Epithelial cell of proximal tubule (primary cell): ENCODE results near the gene CYB5R4. TPM values are rescaled to one million over a fixed set of nuclear protein-coding genes. Genes with fewer than 3 reads are reported as not detected.
"Not testable (repeated sequence)": the region's sequence is repeated elsewhere in the genome, so short reads cannot be mapped to it uniquely, and the experiment has no call there.

ENCODE experiments used
- DNase-seq: peaks from one replicate; pipeline ENCODE4 v3.0.0-alpha.2; 2011; ENCODE audit warnings: low read depth
- H3K4me3 ChIP-seq: 2 replicates; pipeline ENCODE4 v1.5.1; 2011; ENCODE audit warnings: low read depth, mild to moderate bottlenecking, low read length
- total RNA-seq: library from RNA; depleted of rRNA; stranded (reverse); fragments of >200 nt; gene quantifications from 2 replicates; pipeline ENCODE4 v1.2.3, GENCODE V29; 2015
- TF ChIP-seq, protein P1 (sequence below): conservative IDR thresholded peaks from 2 replicates; pipeline ENCODE4 v1.5.1; 2012; ENCODE audit warnings: low read depth, mild to moderate bottlenecking, low read length

CYB5R4 gene
- total RNA-seq, 1 donor from 2014 or later = 8.2 TPM

DNA sequence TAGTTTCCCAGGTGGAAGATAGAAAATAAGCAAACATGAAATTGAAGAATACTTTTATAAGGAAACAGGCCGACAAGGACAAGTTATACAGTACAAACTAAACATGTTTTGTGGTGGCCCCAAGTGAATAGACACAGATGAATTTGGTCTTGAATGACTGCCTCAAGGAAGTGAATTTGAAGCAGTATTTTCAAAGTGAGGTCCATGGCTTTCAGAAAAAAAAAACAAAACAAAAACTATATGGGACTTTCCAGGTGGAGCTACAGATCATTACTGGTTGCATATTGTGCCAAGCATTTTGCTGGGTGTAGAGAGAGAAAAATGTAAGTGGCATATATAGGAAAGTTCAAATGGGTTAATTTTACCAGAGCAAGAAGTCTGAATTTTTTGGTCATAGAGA lies 68.8 kb downstream of the CYB5R4 start:
- no peak for DNase-seq
- TF ChIP-seq, protein P1, sequence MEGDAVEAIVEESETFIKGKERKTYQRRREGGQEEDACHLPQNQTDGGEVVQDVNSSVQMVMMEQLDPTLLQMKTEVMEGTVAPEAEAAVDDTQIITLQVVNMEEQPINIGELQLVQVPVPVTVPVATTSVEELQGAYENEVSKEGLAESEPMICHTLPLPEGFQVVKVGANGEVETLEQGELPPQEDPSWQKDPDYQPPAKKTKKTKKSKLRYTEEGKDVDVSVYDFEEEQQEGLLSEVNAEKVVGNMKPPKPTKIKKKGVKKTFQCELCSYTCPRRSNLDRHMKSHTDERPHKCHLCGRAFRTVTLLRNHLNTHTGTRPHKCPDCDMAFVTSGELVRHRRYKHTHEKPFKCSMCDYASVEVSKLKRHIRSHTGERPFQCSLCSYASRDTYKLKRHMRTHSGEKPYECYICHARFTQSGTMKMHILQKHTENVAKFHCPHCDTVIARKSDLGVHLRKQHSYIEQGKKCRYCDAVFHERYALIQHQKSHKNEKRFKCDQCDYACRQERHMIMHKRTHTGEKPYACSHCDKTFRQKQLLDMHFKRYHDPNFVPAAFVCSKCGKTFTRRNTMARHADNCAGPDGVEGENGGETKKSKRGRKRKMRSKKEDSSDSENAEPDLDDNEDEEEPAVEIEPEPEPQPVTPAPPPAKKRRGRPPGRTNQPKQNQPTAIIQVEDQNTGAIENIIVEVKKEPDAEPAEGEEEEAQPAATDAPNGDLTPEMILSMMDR = no peak
- H3K4me3 ChIP-seq = no peak overlapping the region

DNA sequence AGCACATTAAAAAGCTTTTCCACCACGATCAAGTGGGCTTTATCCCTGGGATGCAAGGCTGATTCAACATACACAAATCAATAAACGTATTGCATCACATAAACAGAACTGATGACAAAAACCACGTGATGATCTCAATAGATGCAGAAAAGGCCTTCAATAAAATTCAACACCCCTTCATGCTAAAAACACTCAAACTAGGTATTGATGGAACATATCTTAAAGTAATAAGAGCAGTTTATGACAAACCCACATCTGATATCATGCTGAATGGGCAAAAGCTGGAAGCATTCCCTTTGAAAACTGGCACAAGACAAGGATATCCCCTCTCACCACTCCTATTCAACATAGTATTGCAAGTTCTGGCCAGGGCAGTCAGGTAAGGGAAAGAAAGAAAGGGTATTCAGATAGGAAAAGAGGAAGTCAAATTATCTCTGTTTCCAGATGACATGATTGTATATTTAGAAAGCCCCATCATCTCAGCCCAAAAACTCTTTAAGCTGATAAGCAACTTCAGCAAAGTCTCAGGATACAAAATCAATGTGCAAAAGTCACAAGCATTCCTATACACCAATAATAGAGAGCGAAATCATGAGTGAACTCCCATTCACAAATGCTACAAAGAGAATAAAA lies 86.8 kb downstream of the CYB5R4 start:
- not testable (repeated sequence) for H3K4me3 ChIP-seq, DNase-seq

DNA sequence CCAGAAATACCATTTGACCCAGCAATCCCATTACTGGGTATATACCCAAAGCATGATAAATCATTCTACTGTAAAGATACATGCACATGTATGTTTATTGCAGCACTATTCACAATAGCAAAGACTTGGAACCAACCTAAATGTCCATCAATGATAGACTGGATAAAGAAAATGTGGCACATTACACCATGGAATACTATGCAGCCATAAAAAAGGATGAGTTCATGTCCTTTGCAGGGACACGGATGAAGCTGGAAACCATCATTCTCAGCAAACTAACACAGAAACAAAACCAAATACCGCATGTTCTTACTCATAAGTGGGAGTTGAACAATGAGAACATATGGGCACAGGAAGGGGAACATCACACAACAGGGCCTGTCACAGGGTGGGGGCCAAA lies 88.5 kb downstream of the CYB5R4 start:
- not testable (repeated sequence) for DNase-seq, H3K4me3 ChIP-seq

DNA sequence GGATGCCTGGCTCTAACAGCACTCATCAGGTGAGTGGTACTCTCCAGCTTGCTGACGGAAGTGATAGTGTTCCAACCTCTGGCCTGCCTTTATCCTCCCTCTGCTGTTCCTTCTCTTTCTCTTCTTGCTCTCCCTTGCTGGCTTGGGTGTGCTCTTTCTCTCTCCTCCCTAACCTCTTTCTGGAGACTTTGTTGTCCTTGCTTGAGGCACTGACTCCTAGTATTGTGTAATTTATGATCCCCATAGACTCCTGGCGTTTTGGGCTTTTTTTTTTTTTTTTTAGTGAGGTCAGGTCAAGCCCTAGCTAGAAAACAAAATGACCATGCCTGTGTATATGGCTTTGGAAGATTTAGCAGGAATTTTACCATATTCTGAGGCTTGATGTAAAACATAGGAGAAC lies 89.4 kb downstream of the CYB5R4 start:
- no peak for DNase-seq
- TF ChIP-seq, protein P1 = no peak
- no peak overlapping the region for H3K4me3 ChIP-seq

DNA sequence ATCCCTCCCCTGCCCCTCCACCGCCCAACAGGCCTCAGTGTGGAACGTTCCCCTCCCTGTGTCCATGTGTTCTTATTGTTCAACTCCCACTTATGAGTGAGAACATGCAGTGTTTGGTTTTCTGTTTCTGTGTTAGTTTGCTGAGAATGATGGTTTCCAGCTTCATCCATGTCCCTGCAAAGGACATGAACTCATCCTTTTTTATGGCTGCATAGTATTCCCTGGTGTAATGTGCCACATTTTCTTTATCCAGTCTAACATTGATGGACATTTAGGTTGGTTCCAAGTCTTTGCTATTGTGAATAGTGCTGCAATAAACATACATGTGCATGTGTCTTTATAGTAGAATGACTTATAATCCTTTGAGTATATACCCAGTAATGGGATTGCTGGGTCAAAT lies 91.9 kb downstream of the CYB5R4 start:
- DNase-seq, H3K4me3 ChIP-seq: not testable (repeated sequence)

DNA sequence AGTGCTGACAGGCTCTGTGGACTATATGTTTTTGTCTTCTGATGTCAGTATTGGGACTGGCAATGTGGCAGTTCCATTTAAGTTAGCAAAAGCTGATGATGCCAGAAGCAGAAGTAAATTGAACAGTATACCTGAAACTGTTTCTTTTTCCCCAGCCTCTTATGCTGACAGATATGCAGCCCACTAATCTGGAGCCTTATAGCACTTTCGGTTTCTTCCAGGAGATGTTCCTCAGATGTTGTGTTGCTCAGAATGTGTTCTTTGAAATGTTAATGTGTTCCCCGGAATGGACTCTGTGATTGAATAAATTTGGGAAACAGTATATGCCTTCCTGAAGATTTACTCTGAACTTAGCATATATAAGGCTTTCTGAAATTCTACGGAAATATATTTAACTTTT lies 93.3 kb downstream of the CYB5R4 start:
- DNase-seq = no peak
- TF ChIP-seq, protein P1 = no peak
- H3K4me3 ChIP-seq = no peak overlapping the region

DNA sequence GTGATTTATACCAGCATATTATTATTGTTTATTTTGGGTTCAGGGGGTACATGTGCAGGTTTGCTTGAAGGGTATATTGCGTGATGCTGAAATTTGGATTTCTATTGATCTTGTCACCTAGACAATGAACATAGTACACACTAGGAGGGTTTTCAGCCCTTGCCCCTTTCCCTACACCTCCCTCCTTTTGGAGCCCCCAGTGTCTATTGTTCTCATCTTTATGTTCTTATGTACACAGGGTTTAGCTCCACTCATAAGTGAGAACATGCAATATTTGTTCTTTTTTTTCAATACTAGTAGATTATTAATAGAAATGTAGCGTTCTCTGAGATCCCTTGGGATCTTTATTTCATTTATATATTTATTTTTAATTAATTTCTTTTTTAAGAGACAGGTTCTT lies 94.9 kb downstream of the CYB5R4 start:
- TF ChIP-seq, protein P1 = no peak
- no peak overlapping the region for H3K4me3 ChIP-seq
- no peak for DNase-seq

DNA sequence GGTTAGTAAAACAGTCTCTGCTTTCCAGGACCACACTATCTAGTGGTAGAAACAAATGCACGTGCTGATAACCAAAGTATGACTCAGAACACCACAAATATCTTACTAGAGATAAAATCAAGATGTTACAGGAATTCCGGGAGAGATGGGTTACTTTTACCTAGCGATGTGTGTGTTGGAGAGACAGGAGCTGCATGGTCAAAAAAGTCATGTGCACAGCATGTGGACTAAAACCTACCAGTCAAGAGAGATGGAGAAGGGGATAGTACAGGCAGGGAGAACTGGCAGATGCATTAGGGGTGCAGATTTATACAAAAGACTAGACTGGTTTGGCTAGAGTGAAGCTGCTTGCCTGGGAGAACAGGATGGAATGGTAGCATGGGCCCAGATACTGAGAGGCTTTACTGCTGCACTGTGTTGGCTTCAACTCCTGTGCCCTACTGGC lies 98.8 kb downstream of the CYB5R4 start:
- no peak overlapping the region for H3K4me3 ChIP-seq
- no peak for DNase-seq
- TF ChIP-seq, protein P1 = no peak

DNA sequence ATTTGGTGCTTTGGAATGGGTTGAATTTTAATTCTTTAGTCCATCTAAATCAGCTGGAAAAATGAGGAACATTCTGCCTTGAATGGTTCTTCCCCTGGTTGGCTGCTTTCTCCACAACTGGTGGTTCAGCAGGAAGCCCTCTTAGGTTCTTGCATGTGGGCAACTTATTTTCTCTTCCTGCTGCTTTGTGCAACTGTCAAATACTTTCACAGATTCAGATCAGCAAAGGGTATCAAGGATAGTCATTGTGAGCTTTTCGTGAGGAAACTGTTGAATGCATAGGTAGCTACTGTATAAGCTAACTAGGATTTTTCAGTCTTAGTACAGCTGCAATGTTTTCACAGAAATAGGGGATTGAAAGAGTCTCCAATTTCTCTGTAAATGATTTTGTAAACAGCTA lies 101.2 kb downstream of the CYB5R4 start:
- H3K4me3 ChIP-seq = no peak overlapping the region
- no peak for DNase-seq
- TF ChIP-seq, protein P1 = no peak
